GM12878 (cell line): ENCODE measurements around the gene MGARP. TPM values are rescaled to one million over a fixed set of nuclear protein-coding genes. Genes with fewer than 3 reads are reported as not detected.

Source experiments
- ATAC-seq: fragments of 200-7000 bp; cut with Tn5 transposase; 3 replicates; pipeline ENCODE4 v1.9.1; 2020; ENCODE audit warnings: mild to moderate bottlenecking, moderate library complexity
- BruUV-seq: library from RNA; stranded (reverse); fragments of 400-500 nt; replicated peaks from 2 replicates; lab custom pipeline; 2021; lab: Mats Ljungman, UMichigan
- CTCF ChIA-PET: fragments of 300-600 bp; sonication (Branson Sonifier 250); formaldehyde crosslinking; extraction: SDS; loops from one replicate; lab custom pipeline; 2021; ENCODE audit warnings: inconsistent platforms; lab: Yijun Ruan, JAX
- POLR2A ChIA-PET: fragments of 350-600 bp; formaldehyde crosslinking; extraction: SDS; loops from one replicate; lab custom pipeline; 2021; ENCODE audit warnings: inconsistent platforms; lab: Charles Lee
- RAD21 ChIA-PET: fragments of 300-600 bp; sonication (Branson Sonifier 250); formaldehyde crosslinking; loops from one replicate; lab custom pipeline; 2023; ENCODE audit warnings: antibody characterized with exemption; ENCODE audit not compliant: unreplicated experiment; lab: Charles Lee
- SMC1A ChIA-PET: fragments of 300-600 bp; sonication (Branson Sonifier 250); formaldehyde crosslinking; loops from one replicate; lab custom pipeline; 2023; ENCODE audit not compliant: unreplicated experiment, uncharacterized antibody; lab: Charles Lee
- DNase-seq: peaks from one replicate; pipeline ENCODE4 v3.0.0-alpha.2; 2011; ENCODE audit warnings: low read depth, low spot score
- FAIRE-seq: peaks from 3 replicates; lab custom pipeline; 2011; peaks lifted over from hg19 to GRCh38; lab: Jason Lieb, UNC
- H2AFZ ChIP-seq: 2 replicates; pipeline ENCODE4 v1.6.0; 2011; ENCODE audit warnings: low read depth, low read length, control low read depth; ENCODE audit not compliant: control insufficient read depth
- H3K27ac ChIP-seq: 2 replicates; pipeline ENCODE4 v1.5.1; 2011; ENCODE audit warnings: control low read depth; ENCODE audit not compliant: control insufficient read depth, insufficient read depth
- H3K27me3 ChIP-seq, 2 experiments: replicated peaks in 1 of 2; 2 replicates each; pipeline versions ENCODE4 v1.6.0 to v1.6.1; 2011; ENCODE audit warnings: low read length in 1 of 2; ENCODE audit not compliant: control insufficient read depth in 2 of 2, insufficient read depth in 2 of 2
- H3K36me3 ChIP-seq, 2 experiments: 2 replicates each; pipeline ENCODE4 v1.5.1; 2011; ENCODE audit warnings: low read length in 1 of 2; ENCODE audit not compliant: control insufficient read depth in 2 of 2, insufficient read depth in 2 of 2
- H3K4me1 ChIP-seq: 2 replicates; pipeline ENCODE4 v1.6.1; 2011; ENCODE audit warnings: mild to moderate bottlenecking, low read length, moderate library complexity, mixed read lengths; ENCODE audit not compliant: control insufficient read depth, insufficient read depth
- H3K4me2 ChIP-seq: 2 replicates; pipeline ENCODE4 v1.6.0; 2011; ENCODE audit warnings: control low read depth; ENCODE audit not compliant: control insufficient read depth, insufficient read depth
- H3K4me3 ChIP-seq: fragments of 200-600 bp; sonication (generic); 2 replicates; pipeline ENCODE4 v1.5.1; 2016
- H3K79me2 ChIP-seq: 2 replicates; pipeline ENCODE4 v1.6.0; 2011; ENCODE audit warnings: low read length; ENCODE audit not compliant: control insufficient read depth, insufficient read depth
- H3K9ac ChIP-seq: 2 replicates; pipeline ENCODE4 v1.8.0; 2011; ENCODE audit warnings: low read length, control low read depth, mixed read lengths; ENCODE audit not compliant: control insufficient read depth, insufficient read depth
- H3K9me3 ChIP-seq: replicated peaks from 3 replicates; pipeline ENCODE4 v1.5.1; 2011; ENCODE audit warnings: mild to moderate bottlenecking, low read length; ENCODE audit not compliant: control insufficient read depth, insufficient read depth
- H4K20me1 ChIP-seq: 2 replicates; pipeline ENCODE4 v1.6.0; 2011; ENCODE audit not compliant: control insufficient read depth, insufficient read depth
- EZH2 ChIP-seq: IDR thresholded peaks from 2 replicates; pipeline ENCODE4 v1.6.1; 2012; ENCODE audit warnings: low read depth, mild to moderate bottlenecking, control low read depth, inconsistent platforms, low read length, borderline replicate concordance; ENCODE audit not compliant: control insufficient read depth
- HDAC2 ChIP-seq: fragments of 200-600 bp; sonication (generic); IDR thresholded peaks from 2 replicates; pipeline ENCODE4 v1.6.1; 2017
- MLLT1 ChIP-seq: fragments of 450-650 bp; IDR thresholded peaks from 2 replicates; pipeline ENCODE4 v1.6.1; 2016; ENCODE audit warnings: mild to moderate bottlenecking
- SKIL ChIP-seq: fragments of 450-650 bp; IDR thresholded peaks from 2 replicates; pipeline ENCODE4 v1.6.1; 2017; ENCODE audit warnings: mild to moderate bottlenecking, low read depth, inconsistent platforms; ENCODE audit not compliant: poor library complexity, severe bottlenecking
- SREBF2 ChIP-seq: IDR thresholded peaks from 2 replicates; pipeline ENCODE4 v1.6.1; 2012; ENCODE audit warnings: mild to moderate bottlenecking, low read length
- ZNF24 ChIP-seq: fragments of 450-650 bp; IDR thresholded peaks from 2 replicates; pipeline ENCODE4 v1.6.1; 2017; ENCODE audit warnings: antibody characterized with exemption, mild to moderate bottlenecking
- WGBS: methylation state at CpG from one replicate; pipeline ENCODE4 v1.1.6; 2016; ENCODE audit warnings: low lambda C conversion rate; ENCODE audit not compliant: insufficient replicate concordance, insufficient coverage; ENCODE audit errors: missing lambda C conversion rate; 5-methylcytosine and 5-hydroxymethylcytosine counted together
- in situ Hi-C: fragments of 300-500 bp; cut with MboI; formaldehyde crosslinking; loops from 9 replicates; pipeline ENCODE4 v1.14.3; 2018; ENCODE audit warnings: mixed read lengths
- intact Hi-C: fragments of 100-400 bp; cut with micrococcal nuclease; formaldehyde crosslinking; loops from one replicate; pipeline ENCODE4 v1.14.2; 2022; ENCODE audit not compliant: unreplicated experiment
- polyA plus RNA-seq, 11 experiments: library from polyadenylated mRNA; depleted of rRNA in 4 of 11; unstranded in 6 of 11; stranded (reverse) in 5 of 11; fragments of >200 nt; fragmentation: Nextera tagmentation in 4 of 11; fragmentation: Illumina TruSeq in 1 of 11; extraction: Ambion mirVana in 4 of 11; extraction: Trizol in 1 of 11; gene quantifications; 1 replicate in 1 of 11; 2 replicates in 10 of 11; pipeline versions ENCODE4 v1.2.1 to v1.2.3, GENCODE V29; 2011 to 2016; ENCODE audit warnings: inconsistent platforms in 2 of 11, missing spikeins in 2 of 11, low read depth in 1 of 11
- total RNA-seq, 4 experiments: library from RNA; depleted of rRNA in 3 of 4; stranded (reverse); fragments of >200 nt in 3 of 4; fragmentation: Illumina TruSeq in 1 of 4; extraction: Trizol in 1 of 4; gene quantifications; 2 replicates each; pipeline versions ENCODE4 v1.2.1 to v1.2.3, GENCODE V29; 2013 to 2021

The MGARP gene
- total and polyA plus RNA-seq, 10 of the 15 experiments (the other 5 are each of a cell fraction or from before 2014, with no cell fraction given) = 0.04 to 0.23 (median 0.08) TPM; not detected in 7

GRCh38 chr4:139300431-139301112 is 20.5 kb upstream of the MGARP start (continued):
- TF ChIP-seq MLLT1 = 0 out of 2 replicates have a peak, but pooled peaks have one; percentile 9
- TF ChIP-seq SKIL = peak; percentile 58
- no peak for TF ChIP-seq SREBF2
- TF ChIP-seq HDAC2 = no peak
- TF ChIP-seq ZNF24 = no peak

GRCh38 chr4:139299536-139299935 is 19.5 kb upstream of the MGARP start:
- FAIRE-seq (no peak), DNase-seq (no peak), ATAC-seq (no peak)
- H3K9ac ChIP-seq = peak overlapping the region; percentile 26; the same call in 1 of the 2 replicates
- H3K27ac ChIP-seq = no peak overlapping the region
- H4K20me1 ChIP-seq = no peaks in the 10 kb centered on the region; the same call in 1 of the 2 replicates
- ChIA-PET POLR2A (interaction anchor here (1.0 to 4.4 kb wide), 5 partner anchors 12 to 215 kb away, joined by 4 to 29 read pairs (median 20); partner anchors contain the start of gene ELF2), CTCF (interaction anchor here (0.7 to 2.2 kb wide), 7 partner anchors 23 to 218 kb away, joined by 3 to 5 read pairs (median 3); no protein-coding TSS in a partner anchor), SMC1A (interaction anchor here (0.8 to 3.1 kb wide), 14 partner anchors 10 to 269 kb away, joined by 3 to 20 read pairs (median 6); no protein-coding TSS in a partner anchor), RAD21 (interaction anchor here (0.7 to 1.8 kb wide), 6 partner anchors 24 to 364 kb away, joined by 3 to 5 read pairs (median 3); no protein-coding TSS in a partner anchor)
- peaks cover 50% of the 10 kb centered on the region for H3K79me2 ChIP-seq
- H3K4me2 ChIP-seq = peak overlapping the region; percentile 81
- H2AFZ ChIP-seq = no peak overlapping the region
- no peaks in the 10 kb centered on the region; the same call in 1 of the 3 replicates for H3K9me3 ChIP-seq
- intact Hi-C loops = no loop called here
- peaks cover under 1 to 3% of the 10 kb centered on the region in 2 experiments; a peak in 1 of 4 replicates for H3K36me3 ChIP-seq
- H3K27me3 ChIP-seq = no peaks in the 10 kb centered on the region
- in situ Hi-C loops = loop anchor here (5.0 kb wide), 2 partner anchors 112 to 267 kb away; no protein-coding TSS in a partner anchor
- H3K4me1 ChIP-seq = peaks cover 16% of the 10 kb centered on the region; the same call in 1 of the 2 replicates
- BruUV-seq = no TSS peak
- no peak for TF ChIP-seq EZH2
- WGBS = 100% methylated on average over 1 of the region's 1 CpG
- H3K4me3 ChIP-seq = peak overlapping the region; percentile 89
